ENCODE data around the gene TMOD1. TPM values are rescaled to one million over a fixed set of nuclear protein-coding genes. Genes with fewer than 3 reads are reported as not detected.

TMOD1 gene
- total RNA-seq, 1 donor from 2014 or later = 1.6 TPM

DNA sequence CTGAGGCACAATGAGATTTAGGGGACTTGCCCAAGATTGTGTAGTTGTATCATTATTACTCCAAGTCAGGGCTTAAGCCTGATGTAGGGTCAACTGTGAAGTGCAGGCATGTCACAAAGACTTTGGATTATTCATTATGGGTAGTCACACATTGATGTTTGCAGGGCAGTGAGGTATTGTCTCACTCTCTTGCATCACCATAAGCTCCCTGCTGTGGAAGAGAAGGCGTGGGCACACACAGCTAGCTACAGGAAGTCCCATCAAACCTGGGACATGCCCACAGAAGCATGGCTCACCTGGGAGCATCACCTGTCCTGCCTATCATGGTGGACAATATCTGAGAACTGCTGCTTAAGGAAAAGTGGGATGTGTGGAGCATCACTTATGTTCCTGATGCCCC lies 42.1 kb downstream of the TMOD1 start:
- intact Hi-C loops (cut with micrococcal nuclease) = no loop called here

DNA sequence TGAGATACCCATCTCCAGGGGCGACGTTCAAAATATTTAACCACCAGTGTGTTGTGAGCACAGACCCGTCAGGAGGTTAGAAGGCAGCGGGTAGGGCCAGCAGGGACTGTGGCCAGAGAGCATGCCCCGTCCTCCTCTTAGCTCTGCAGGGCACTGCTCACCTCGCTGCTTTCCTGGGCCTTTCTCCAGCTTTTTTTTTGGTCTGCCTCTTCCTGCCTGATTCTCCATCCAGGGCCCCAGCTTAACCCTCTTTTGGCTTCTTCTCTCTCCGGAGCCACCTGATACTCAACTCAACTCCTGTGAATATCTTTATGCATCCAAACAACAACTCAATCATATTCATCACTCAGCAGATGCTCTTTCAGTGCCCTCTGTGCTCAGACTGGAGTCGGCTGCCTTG lies 44.0 kb downstream of the TMOD1 start:
- intact Hi-C loops (cut with micrococcal nuclease) = no loop called here

DNA sequence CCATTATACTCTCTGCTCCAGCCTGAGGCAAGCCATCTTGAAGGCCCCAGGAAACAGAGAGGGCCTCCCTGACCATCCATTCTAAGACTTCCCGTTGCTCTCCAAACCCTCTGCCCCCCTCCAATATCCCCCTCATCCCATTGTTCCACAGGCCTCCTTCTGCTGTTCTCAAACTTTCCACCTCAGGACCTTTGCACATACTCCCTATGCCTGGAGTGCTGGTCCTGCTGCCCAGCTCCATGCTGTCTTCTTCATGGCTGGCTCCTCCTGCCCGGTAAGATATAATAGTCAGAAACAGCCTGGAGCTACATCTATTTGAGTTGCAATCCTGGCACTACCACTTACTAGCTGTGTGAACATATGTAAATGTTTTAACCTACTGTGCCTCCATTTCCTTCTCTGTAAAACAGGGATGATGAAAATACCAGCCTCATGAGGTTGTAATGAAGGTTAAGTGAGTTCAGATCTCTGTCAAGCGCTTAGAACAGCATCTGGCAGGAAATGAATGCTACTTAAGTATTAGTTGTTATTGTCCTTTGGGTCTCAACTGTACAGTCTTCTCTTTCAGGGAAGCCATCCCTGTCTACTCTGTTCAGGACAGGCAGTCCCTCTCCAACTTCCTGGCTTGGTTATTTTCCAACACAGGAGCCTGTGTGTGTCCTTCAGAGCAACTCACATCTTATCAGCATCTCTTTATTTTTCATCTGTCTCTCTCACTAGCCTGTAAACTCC lies 45.8 kb downstream of the TMOD1 start:
- intact Hi-C loops (cut with micrococcal nuclease) = no loop called here

DNA sequence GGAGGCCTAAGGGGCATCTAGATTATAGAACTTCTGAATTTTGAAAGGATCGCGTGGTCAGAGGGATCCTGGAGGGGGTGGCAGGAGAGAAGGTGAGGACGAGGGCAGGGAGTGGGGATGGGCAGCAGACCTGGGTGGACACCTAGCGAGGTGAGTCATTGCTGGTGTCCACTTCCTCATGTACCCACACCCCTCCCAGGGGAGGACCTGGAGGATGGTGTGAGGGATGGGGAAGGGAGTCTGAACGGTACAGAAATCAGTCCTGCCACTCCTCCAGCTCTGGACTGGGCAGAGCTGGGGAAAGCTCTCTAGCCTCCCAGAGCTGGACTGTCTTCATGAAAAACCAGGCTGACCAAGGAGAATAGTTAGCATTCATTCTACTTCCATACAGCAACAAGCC lies 46.9 kb downstream of the TMOD1 start:
- intact Hi-C loops (cut with micrococcal nuclease) = no loop called here

DNA sequence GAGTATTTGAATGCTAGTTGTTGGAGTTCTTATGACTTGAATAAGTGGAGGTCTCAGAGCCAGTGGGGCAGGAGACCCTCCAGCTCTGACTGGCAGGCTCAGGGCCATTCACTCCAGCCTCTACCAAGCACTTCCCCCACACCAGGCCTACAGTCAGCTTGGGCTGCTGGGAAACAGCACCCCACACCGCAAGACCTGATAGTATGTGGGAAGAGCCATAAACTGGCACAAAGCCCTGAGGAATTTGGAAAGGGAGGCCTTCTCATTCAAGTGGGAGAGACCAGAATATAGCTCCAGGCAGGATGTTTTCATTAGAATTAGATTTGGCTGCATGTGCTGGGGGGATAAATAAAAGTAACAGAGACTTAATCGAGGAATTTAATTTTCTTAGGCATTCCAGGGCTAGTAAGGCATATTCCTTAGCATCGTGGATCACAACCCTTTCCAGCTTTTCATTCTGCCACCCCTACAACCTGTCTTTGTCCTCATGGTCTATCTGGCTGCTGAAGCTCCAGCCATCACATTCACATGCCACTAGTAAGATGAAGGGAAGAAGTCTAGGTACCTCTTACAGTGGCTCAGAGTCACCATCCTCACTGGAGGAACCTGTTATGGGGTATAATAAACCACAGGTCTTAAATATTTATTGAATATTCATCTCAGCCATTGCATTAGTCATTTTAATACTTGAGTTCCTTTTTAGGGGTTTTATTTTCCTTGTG lies 47.5 kb downstream of the TMOD1 start:
- intact Hi-C loops (cut with micrococcal nuclease) = no loop called here

DNA sequence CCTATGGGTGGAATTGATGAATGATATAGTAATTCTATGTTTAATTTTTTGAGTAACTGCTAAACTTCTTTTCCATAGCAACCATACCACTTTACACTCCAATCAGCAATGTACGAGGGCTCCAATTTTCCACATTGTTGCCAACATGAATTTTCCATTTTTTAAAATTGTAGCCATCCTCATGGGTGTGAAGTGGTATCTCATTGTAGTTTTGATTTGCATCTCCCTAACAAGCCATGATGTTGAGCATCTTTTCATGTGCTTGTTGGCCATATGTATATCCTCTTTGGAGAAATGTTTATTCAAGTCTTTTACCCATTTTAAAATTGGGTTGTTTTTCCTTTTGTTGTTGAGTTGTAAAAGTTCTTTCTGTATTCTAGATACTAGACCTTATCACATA lies 48.9 kb downstream of the TMOD1 start:
- intact Hi-C loops (cut with micrococcal nuclease) = no loop called here

DNA sequence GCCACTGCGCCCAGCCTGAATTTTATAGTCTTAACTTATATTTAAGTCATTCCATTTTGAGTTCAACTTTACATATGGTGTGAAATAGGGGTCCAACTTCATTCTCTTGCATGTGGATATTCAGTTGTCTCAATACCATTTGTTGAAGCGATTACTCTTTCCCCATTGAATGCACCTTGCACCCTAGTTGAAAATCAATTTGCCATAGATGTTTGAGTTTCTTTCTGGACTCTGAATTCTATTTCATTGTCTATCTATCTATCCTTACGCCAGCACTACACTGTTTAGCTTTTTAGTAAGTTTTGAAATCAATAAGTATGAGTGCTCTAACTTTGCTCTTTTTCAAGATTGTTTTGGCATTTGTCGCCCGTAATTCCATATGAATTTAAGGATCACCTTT lies 49.8 kb downstream of the TMOD1 start:
- intact Hi-C loops (cut with micrococcal nuclease) = no loop called here

DNA sequence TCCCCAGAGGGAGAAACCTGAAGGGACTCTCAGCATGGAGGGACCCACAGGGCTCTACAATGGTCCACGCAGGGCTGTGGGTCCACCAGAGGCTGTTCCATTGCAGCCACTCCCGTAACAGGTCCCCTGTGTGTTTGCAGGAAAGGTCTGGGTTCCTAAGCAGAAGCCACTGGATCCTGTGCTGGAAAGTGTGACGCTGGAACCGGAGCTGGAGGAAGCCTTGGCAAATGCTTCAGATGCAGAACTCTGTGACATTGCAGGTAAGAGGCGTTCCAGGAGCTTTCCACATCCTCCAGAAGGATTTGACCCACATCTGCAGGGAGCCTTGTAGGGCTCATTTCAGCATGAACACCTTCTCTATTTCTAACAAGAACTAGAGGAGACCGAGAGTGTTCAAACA lies 51.7 kb downstream of the TMOD1 start:
- intact Hi-C loops (cut with micrococcal nuclease) = no loop called here

DNA sequence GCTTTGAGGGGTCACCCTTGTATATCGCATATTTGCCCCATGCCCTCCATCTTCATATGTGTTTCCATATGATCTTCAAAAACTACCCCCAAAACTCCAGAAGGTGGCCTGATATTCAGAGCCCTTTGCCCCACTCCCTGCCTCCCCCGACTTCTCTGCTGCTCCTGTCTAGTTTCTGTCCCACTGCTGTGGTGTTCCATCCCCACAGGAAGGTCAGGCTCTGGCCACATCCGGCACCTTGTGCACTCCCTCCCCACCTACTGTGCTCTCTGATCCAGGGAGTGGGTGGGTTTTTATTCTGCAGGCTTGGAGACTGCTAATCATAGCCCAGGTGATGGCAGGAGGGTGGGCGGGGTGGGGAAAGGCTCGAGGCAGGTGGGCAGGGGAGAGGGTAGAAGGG lies 52.4 kb downstream of the TMOD1 start:
- intact Hi-C loops (cut with micrococcal nuclease) = no loop called here

DNA sequence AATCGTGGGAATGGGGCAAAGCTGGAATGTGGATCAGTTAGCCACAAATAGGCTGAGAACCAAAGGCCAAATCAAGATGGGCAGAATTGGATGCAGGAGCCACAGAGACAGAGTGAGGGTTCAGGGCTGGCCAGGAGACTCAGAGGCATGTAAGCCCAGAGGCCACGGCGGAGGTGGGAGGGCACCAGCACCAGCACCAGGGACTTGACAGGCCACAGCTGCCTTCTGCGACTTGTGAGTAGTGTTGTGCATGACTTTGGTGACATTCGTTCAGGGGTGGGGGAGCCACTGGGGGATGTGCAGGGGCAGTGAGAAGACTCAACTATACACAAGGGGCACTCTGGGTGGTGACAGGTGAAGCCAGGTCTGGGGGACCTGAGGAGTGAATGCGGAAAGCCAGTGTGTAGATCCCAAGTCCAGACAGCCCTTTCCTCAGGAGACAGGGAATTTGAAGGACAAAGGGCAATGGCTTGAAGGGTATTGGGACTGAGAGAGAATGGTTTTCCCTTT lies 53.2 kb downstream of the TMOD1 start:
- intact Hi-C loops (cut with micrococcal nuclease) = loop anchor here (5.0 kb wide), 1 partner anchor 52 kb away; the partner anchor contains the start of gene TMOD1

DNA sequence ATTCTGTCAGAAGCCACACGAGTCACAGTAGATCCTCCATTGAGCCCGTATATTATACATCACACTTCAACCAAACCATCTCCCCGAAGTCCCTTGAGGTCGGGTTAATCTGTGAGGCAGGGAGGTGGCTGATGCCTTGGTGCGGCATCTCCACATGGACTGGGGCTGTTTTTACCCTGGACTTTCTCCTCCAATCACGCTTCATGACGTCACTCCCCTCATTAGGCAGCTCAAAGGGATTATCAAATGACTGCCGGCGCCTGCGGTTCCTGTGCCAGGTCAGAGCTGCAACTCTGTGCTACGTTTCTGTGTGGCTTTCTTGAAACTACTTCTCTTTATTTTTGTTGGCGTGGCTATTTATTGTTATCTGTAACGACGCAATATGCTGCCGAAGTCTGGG lies 53.7 kb downstream of the TMOD1 start:
- intact Hi-C loops (cut with micrococcal nuclease) = loop anchor here (5.0 kb wide), 1 partner anchor 53 kb away; the partner anchor contains the start of gene TMOD1

DNA sequence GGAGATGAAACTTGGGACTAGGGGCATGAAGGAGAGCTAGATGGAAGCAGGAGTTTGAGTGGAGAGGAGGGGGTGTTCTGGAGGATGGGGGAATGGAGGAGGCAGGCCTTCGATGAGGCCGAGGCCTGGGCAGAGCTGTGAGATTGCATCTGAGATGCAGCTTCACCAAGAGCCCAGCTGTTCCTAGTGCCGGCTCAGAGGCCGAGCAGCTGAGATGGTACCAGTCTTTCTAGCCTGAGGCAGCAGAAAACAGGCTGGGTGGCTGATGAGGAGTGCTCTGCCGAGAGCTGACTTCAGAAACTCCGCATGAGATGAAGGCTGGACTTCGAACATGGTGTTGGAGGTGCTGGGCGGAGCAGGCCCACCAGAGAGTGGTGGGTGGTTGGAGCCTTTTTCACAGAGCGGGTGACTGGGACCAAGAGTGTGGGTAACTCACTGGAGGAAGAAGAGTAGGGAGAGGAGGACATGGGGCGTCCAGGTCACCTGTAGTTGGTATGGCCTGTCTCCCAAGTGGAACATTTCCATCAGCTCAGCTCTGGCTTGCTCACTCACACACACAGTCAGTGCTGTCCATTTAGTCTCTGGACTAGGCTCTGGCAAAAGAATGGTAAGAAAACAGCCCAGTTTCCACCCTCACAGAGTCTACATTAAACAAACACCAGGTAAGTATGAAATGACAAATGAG lies 54.7 kb downstream of the TMOD1 start:
- intact Hi-C loops (cut with micrococcal nuclease) = loop anchor here (5.0 kb wide), 1 partner anchor 54 kb away; the partner anchor contains the start of gene TMOD1

DNA sequence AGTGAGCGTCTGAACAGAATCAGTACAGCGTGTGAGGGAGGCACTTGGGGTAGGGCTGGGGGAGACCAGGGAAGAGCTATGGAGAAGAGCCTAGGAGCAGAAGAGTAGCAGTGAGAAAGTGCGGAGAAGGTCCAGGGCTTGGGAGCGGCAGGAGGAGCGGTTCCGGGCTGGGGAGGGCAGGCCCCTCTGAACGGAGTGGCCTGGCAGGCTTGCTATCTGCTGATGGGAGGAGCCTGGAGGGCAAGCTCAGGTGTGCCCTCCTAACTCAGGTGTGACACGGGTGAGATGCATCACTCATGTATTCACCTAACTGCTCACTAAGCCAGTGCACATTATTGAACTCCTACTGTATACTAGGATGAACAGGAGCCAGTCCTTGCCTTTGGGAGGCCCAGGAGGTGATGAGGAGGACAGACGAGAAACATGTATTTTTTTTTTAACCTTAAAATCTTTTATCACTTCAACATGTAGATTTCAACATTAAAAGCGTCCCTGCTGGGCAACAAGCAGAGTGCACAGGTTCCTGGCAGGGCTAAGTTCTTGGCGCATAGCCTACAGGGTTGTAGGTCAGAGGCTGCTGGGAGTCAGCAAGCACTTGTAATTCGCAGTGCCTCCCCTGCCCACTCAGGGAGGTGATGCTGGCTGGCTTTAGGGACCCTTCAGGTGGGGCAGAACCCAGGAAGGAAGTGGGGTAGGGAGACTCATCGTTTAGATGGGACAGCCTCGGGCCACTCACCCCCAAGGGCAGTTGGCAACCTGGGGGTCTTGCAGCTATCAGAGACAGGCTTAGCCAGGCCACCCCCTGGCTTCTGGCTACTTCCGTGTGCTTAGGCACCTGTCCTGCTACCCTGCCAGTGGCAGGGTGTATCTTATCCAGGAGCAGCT lies 55.5 kb downstream of the TMOD1 start:
- intact Hi-C loops (cut with micrococcal nuclease) = loop anchor here (5.0 kb wide), 1 partner anchor 55 kb away; the partner anchor contains the start of gene TMOD1

DNA sequence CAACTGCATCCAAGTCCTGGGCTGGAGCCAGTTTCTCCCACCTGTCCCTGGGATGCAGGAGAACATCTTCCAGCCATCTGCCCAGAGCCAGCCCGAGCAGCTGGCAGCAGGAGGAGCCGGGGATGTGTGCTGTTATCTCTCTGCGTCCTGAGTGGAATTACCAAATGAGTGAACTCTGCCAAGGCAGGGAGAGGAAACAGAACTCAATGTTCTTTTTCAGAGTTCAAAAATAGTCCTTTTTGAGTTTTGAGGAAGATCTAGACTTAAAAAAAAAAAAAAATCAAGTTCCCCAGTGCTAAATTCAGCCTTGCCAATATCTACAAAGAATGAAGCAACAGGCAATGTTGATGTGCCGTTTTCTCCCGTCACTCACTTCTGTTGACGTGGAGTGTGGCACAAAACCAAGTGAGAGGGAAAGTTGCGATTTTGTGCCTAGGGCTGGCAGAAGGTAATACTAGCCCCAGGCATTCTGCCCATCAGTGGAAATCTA lies 56.2 kb downstream of the TMOD1 start:
- intact Hi-C loops (cut with micrococcal nuclease) = loop anchor here (2.0 to 5.0 kb wide), 2 partner anchors 17 to 55 kb away; partner anchors contain the start of gene TMOD1

DNA sequence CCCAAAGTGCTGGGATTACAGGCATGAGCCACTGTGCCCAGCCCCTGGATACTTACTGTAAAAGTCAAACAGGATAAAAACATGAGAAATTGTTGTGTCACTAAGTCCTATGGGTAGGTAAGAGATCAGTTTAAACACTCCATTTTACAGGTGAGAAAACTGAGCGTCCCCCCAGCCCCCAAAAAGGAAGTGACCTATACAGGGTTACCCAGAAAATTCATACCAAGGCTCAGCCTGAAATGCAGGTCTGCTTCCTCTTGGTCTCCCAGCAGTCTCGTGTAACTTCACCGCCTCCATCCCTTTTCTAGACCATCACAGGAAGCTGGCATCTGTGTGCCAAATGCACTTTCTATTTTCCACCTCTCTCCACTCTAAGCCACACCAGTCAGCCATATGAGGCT lies 57.2 kb downstream of the TMOD1 start:
- intact Hi-C loops (cut with micrococcal nuclease) = loop anchor here (2.0 to 5.0 kb wide), 2 partner anchors 16 to 56 kb away; partner anchors contain the start of gene TMOD1

DNA sequence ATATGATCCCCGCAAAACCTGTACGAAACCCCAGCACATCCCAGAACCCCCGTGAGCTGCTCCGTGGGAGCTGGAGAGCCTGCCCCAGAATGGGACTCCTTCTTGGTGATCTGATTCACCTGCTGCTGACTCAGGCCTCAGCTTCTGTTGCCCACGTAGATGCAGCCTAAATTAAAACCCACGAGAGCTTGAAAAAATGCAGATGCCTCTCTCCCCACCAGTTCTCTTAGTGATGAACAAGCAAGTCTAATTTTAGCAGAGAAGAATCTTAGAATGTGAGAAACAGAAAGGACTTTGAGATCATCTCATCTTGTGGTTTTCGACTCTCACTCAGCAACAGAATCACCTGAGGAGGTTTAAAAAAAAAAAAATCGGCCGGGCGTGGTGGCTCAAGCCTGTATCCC lies 57.6 kb downstream of the TMOD1 start:
- intact Hi-C loops (cut with micrococcal nuclease) = loop anchor here (2.0 to 5.0 kb wide), 2 partner anchors 16 to 57 kb away; partner anchors contain the start of gene TMOD1

DNA sequence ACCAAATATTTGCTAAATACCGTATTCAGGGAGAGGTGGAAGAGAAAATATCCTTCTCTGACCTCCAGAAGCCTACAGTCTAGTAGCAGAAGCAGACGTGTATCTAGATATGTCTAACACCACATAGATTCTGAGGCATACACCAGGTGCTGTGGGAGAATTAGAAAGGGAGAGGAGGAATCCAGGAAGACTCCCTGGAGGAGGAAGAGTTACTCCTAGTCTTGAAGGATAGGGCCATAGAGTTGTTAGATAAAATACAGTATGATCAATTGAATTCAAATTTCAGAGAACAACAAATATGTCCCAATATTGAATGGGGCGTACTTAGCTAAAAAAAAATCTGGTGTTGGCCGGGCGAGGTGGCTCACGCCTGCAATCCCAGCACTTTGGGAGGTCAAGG lies 58.7 kb downstream of the TMOD1 start:
- intact Hi-C loops (cut with micrococcal nuclease) = no loop called here

DNA sequence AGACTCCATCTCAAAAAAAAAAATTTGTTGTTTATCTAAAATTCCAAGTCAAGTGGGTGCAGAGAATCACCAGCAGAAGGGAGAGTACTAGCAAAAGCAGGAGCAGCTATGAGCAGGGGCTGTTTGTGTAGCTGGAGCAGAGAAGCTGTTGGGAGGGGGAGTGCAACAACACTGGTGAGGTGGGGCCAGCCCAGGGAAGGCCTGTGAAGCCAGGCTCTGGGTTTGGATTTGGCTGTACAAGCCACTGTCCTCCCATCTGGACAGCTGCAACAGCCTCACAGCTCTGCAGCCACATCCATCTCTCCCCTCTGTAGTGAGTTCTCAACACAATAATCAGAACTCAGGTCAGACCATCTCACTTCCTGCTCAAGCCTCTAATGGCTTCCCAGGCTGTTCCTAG lies 59.4 kb downstream of the TMOD1 start:
- intact Hi-C loops (cut with micrococcal nuclease) = no loop called here

DNA sequence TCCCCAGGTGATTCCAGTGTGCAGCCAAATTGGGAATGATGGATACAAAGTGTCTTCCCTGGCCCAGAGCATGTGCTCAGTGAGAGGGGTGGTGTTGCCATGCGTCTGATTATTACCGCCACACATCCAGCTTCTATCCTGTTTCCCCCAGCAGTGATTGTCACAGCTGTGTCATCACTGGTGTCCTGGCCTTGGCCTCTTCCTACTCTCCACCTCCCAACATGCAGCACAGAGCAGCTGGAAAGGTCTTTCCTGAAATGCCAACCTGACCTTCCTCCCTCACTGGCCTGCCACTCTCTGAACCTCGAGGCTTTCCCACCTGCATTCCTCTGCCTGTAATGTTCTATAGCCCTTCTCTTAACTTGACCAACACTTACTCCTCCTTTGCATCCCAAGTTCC lies 60.0 kb downstream of the TMOD1 start:
- intact Hi-C loops (cut with micrococcal nuclease) = no loop called here

DNA sequence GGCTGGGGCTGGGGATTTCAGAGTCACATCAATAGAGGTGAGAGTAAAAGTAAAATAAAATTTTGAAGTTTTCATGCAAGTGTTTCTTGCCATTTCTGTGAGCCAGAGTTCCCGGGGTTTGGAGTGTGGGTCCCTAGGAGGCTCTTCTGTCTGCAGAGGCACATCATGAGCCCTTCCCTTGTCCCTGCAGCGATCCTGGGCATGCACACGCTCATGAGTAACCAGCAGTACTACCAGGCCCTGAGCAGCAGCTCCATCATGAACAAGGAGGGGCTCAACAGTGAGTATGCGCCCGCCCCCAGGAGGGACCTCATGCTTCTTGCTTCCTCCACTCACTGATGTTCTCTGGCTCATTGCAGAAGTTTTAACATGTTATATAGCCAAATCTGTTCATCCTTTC lies 61.1 kb downstream of the TMOD1 start:
- intact Hi-C loops (cut with micrococcal nuclease) = no loop called here

All from T-helper 1 cell treated with Interleukin-12 subunit alpha and Interleukin-12 subunit beta and Interleukin-4 antibody, amounts not matched to agents 30 ng/mL and 1 ng/mL, for 36 hours (primary cell).